CD14-positive monocyte (primary cell): ENCODE results near the gene ANO6. TPM values are rescaled to one million over a fixed set of nuclear protein-coding genes. Genes with fewer than 3 reads are reported as not detected.

Source experiments
- DNase-seq, 3 donors: peaks; one replicate each; pipeline ENCODE4 v3.0.0-alpha.2; 2011 to 2022
- H2AFZ ChIP-seq: 2 replicates; pipeline ENCODE4 v1.6.0; 2012; ENCODE audit warnings: mild to moderate bottlenecking, low read depth, low read length, inconsistent platforms; ENCODE audit not compliant: insufficient read depth, poor library complexity, severe bottlenecking
- H3K27ac ChIP-seq, 2 donors: 1 replicate in 1 of 2; 2 replicates in 1 of 2; pipeline ENCODE4 v1.5.1; 2012 to 2013; ENCODE audit warnings: low read length in 2 of 2, control low read depth in 1 of 2, inconsistent platforms in 1 of 2, low read depth in 1 of 2, mild to moderate bottlenecking in 1 of 2
- H3K27me3 ChIP-seq, 2 donors: one replicate each; pipeline versions ENCODE4 v1.6.0 to v1.6.1; 2011 to 2013; ENCODE audit warnings: low read length in 2 of 2; ENCODE audit not compliant: control insufficient read depth in 2 of 2, insufficient read depth in 2 of 2
- H3K36me3 ChIP-seq, 2 donors: replicated peaks in 1 of 2; 1 replicate in 1 of 2; 2 replicates in 1 of 2; pipeline versions ENCODE4 v1.5.1 to v1.6.1; 2012 to 2013; ENCODE audit warnings: low read length in 2 of 2, control low read depth in 1 of 2, inconsistent platforms in 1 of 2, mild to moderate bottlenecking in 1 of 2; ENCODE audit not compliant: insufficient read depth in 2 of 2, control insufficient read depth in 1 of 2
- H3K4me1 ChIP-seq, 2 donors: 1 replicate in 1 of 2; 2 replicates in 1 of 2; pipeline versions ENCODE4 v1.5.1 to v1.6.1; 2012 to 2013; ENCODE audit warnings: low read length in 2 of 2, control low read depth in 1 of 2, inconsistent platforms in 1 of 2, mild to moderate bottlenecking in 1 of 2, moderate library complexity in 1 of 2; ENCODE audit not compliant: insufficient read depth in 2 of 2, control insufficient read depth in 1 of 2
- H3K4me2 ChIP-seq: replicated peaks from 2 replicates; pipeline ENCODE3; 2012; ENCODE audit warnings: low read length, moderate library complexity, mild to moderate bottlenecking; ENCODE audit not compliant: poor library complexity, severe bottlenecking; ENCODE audit errors: extremely low read depth
- H3K4me3 ChIP-seq, 3 experiments: fragments of 200-600 bp in 1 of 3; sonication (generic) in 1 of 3; replicated peaks in 1 of 3; 1 replicate in 2 of 3; 2 replicates in 1 of 3; pipeline ENCODE4 v1.5.1; 2011 to 2013; ENCODE audit warnings: low read length in 3 of 3, mild to moderate bottlenecking in 3 of 3, control low read depth in 2 of 3, low read depth in 2 of 3, inconsistent platforms in 1 of 3, moderate library complexity in 1 of 3
- H3K79me2 ChIP-seq: 2 replicates; pipeline ENCODE4 v1.6.0; 2012; ENCODE audit warnings: mild to moderate bottlenecking, control low read depth, inconsistent platforms, low read length, moderate library complexity; ENCODE audit not compliant: insufficient read depth
- H3K9ac ChIP-seq: 2 replicates; pipeline ENCODE4 v1.6.0; 2017; ENCODE audit warnings: low read length, mild to moderate bottlenecking; ENCODE audit not compliant: insufficient read depth, poor library complexity, severe bottlenecking
- H3K9me3 ChIP-seq, 2 donors: replicated peaks in 1 of 2; 1 replicate in 1 of 2; 2 replicates in 1 of 2; pipeline versions ENCODE4 v1.5.1 to v1.6.1; 2012 to 2013; ENCODE audit warnings: low read length in 2 of 2, control low read depth in 1 of 2; ENCODE audit not compliant: control insufficient read depth in 1 of 2, insufficient read depth in 1 of 2
- H4K20me1 ChIP-seq: 2 replicates; pipeline ENCODE4 v1.6.0; 2012; ENCODE audit warnings: mild to moderate bottlenecking, low read length, control low read depth, moderate library complexity; ENCODE audit not compliant: insufficient read depth
- H3K27ac Mint-ChIP-seq, 7 donors: one replicate each; pipeline ENCODE4 v1.8.0; 2020; ENCODE audit warnings: mild to moderate bottlenecking in 7 of 7, mixed read lengths in 7 of 7, moderate library complexity in 6 of 7, inconsistent platforms in 2 of 7
- H3K27me3 Mint-ChIP-seq, 3 donors: one replicate each; pipeline ENCODE4 v1.8.0; 2021 to 2022; ENCODE audit warnings: low read depth in 3 of 3, mild to moderate bottlenecking in 3 of 3, mixed read lengths in 3 of 3, moderate library complexity in 3 of 3, inconsistent platforms in 1 of 3
- H3K36me3 Mint-ChIP-seq, 2 donors: one replicate each; pipeline ENCODE4 v1.8.0; 2020; ENCODE audit warnings: mixed read lengths in 2 of 2, inconsistent platforms in 1 of 2, mild to moderate bottlenecking in 1 of 2
- H3K4me1 Mint-ChIP-seq: one replicate; pipeline ENCODE4 v1.8.0; 2020; ENCODE audit warnings: mild to moderate bottlenecking, mixed read lengths
- H3K4me3 Mint-ChIP-seq, 2 donors: one replicate each; pipeline ENCODE4 v1.8.0; 2020; ENCODE audit warnings: mild to moderate bottlenecking in 2 of 2, mixed read lengths in 2 of 2, moderate library complexity in 1 of 2
- H3K9me3 Mint-ChIP-seq, 7 donors: one replicate each; pipeline ENCODE4 v1.8.0; 2020 to 2022; ENCODE audit warnings: mixed read lengths in 7 of 7, mild to moderate bottlenecking in 6 of 7, moderate library complexity in 6 of 7, inconsistent platforms in 2 of 7
- WGBS: methylation state at CpG from one replicate; pipeline ENCODE4 v1.1.5; 2013; ENCODE audit warnings: missing lambda C conversion rate; ENCODE audit not compliant: insufficient coverage; 5-methylcytosine and 5-hydroxymethylcytosine counted together
- intact Hi-C, 2 donors: fragments of 100-400 bp; cut with micrococcal nuclease; formaldehyde crosslinking; loops; one replicate each; pipeline versions ENCODE4 v1.15.0 to v1.15.1; 2023
- polyA plus RNA-seq, 3 donors: library from polyadenylated mRNA; depleted of rRNA in 1 of 3; unstranded in 2 of 3; stranded (reverse) in 1 of 3; fragments of 300-500 nt in 2 of 3; fragments of >200 nt in 1 of 3; fragmentation: Illumina TruSeq in 2 of 3; gene quantifications; 1 replicate in 2 of 3; 2 replicates in 1 of 3; pipeline ENCODE4 v1.2.3, GENCODE V29; 2012 to 2021
- TF ChIP-seq, protein P1 (sequence below): fragments of 200-600 bp; IDR thresholded peaks from one replicate; pipeline ENCODE4 v1.8.0; 2022; ENCODE audit warnings: antibody characterized with exemption, mild to moderate bottlenecking

Gene ANO6
- polyA plus RNA-seq, 3 donors, result 20.2 to 48.7 (median 34.1) TPM

DNA sequence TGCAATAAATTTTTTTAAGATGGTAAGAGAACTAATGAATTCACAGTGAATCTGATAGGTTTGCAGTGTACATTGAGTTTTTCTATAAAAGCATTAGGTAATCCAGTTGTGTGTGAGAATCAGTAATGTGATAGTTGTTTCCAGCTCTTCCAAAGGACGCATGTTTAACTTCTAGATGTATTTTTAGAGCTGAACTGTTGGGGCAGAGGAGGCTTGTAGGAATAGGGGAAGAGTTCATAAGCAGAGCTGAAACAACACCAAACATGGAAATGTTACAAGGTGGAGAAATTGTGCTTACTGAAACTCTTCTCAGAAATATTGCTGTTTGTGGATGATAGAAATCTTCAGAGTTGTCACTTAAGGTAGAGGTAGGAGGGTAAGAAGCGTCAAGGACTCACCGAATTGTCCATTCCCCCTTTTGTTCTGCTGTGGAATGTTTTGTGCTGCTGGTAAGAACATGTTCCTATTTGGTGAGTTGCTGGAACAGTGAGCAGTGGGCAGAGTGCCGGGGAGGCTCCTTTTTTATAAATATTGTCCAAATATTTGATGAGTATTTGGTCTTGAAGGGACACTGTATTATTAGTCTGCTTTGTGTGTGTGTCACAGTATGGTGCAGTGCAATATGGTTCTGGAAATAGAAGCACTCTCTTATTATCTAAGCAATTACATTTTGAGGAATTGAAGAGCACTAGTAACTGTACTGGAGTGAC is 76.7 kb downstream of the ANO6 start:
- H3K9me3 ChIP-seq, result no peaks in the 10 kb centered on the region
- H3K36me3 Mint-ChIP-seq, result peaks cover 10 to 15% of the 10 kb centered on the region in 2 donors
- no peaks in the 10 kb centered on the region for H3K27me3 ChIP-seq
- no peaks in the 10 kb centered on the region for H3K4me1 ChIP-seq
- H2AFZ ChIP-seq, result no peak overlapping the region
- no peak overlapping the region for H3K27ac Mint-ChIP-seq
- intact Hi-C loops, result no loop called here
- peaks cover 54% of the 10 kb centered on the region for H3K79me2 ChIP-seq
- peaks cover 6% of the 10 kb centered on the region for H3K4me1 Mint-ChIP-seq
- H3K4me2 ChIP-seq, result no peak overlapping the region
- WGBS, result 100% methylated on average over 1 of the region's 4 CpGs
- H3K27ac ChIP-seq, result no peak overlapping the region
- H3K36me3 ChIP-seq, result no peaks in the 10 kb centered on the region
- H3K27me3 Mint-ChIP-seq, result no peaks in the 10 kb centered on the region
- H3K4me3 Mint-ChIP-seq, result no peak overlapping the region
- no peak for DNase-seq
- TF ChIP-seq, protein P1, sequence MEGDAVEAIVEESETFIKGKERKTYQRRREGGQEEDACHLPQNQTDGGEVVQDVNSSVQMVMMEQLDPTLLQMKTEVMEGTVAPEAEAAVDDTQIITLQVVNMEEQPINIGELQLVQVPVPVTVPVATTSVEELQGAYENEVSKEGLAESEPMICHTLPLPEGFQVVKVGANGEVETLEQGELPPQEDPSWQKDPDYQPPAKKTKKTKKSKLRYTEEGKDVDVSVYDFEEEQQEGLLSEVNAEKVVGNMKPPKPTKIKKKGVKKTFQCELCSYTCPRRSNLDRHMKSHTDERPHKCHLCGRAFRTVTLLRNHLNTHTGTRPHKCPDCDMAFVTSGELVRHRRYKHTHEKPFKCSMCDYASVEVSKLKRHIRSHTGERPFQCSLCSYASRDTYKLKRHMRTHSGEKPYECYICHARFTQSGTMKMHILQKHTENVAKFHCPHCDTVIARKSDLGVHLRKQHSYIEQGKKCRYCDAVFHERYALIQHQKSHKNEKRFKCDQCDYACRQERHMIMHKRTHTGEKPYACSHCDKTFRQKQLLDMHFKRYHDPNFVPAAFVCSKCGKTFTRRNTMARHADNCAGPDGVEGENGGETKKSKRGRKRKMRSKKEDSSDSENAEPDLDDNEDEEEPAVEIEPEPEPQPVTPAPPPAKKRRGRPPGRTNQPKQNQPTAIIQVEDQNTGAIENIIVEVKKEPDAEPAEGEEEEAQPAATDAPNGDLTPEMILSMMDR, result no peak
- H4K20me1 ChIP-seq, result peaks cover 86% of the 10 kb centered on the region
- no peak overlapping the region for H3K9ac ChIP-seq
- H3K9me3 Mint-ChIP-seq, result peaks cover 0 to 2% (median 0%) of the 10 kb centered on the region in 7 donors
- no peak overlapping the region for H3K4me3 ChIP-seq

- Histone ChIP-seq H3K36me3 (no peaks in the 10 kb centered on the region), H4K20me1 (peaks cover 91% of the 10 kb centered on the region), H3K4me3 (no peak overlapping the region), H3K27ac (no peak overlapping the region), H3K9me3 (no peaks in the 10 kb centered on the region), H3K4me2 (no peak overlapping the region), H3K4me1 (no peaks in the 10 kb centered on the region), H3K79me2 (peaks cover 54% of the 10 kb centered on the region), H3K27me3 (no peaks in the 10 kb centered on the region), H3K9ac (no peak overlapping the region), H2AFZ (no peak overlapping the region)
- Mint-ChIP-seq H3K4me1 (peaks cover 6% of the 10 kb centered on the region), H3K36me3 (peaks cover 13 to 15% of the 10 kb centered on the region in 2 donors), H3K27ac (no peak overlapping the region), H3K4me3 (no peak overlapping the region), H3K9me3 (peaks cover 0 to 2% (median 0%) of the 10 kb centered on the region in 7 donors), H3K27me3 (no peaks in the 10 kb centered on the region)
- intact Hi-C loops, result no loop called here
- DNase-seq, result no peak
- TF ChIP-seq, protein P1, result no peak
- WGBS, result no CpG with 5 or more reads among the region's 5 CpGs
These were observed 79.0 kb downstream of the ANO6 start for GRCh38 chr12:45294906-45295305.
